ENCODE results near the gene ITGAD. TPM values are rescaled to one million over a fixed set of nuclear protein-coding genes. Genes with fewer than 3 reads are reported as not detected.
"Not testable (repeated sequence)": the region's sequence is repeated elsewhere in the genome, so short reads cannot be mapped to it uniquely, and the experiment has no call there.

ITGAD gene
- total RNA-seq, 1 experiment from 2014 or later: 0.05 TPM

- no peak for DNase-seq (ENCODE audit: low read depth)
Observed at GRCh38 chr16:31429796-31430195, 36.7 kb downstream of the ITGAD start.

GRCh38 chr16:31430380-31431052 is 37.4 kb downstream of the ITGAD start:
- DNase-seq (ENCODE audit: low read depth): no peak

DNA sequence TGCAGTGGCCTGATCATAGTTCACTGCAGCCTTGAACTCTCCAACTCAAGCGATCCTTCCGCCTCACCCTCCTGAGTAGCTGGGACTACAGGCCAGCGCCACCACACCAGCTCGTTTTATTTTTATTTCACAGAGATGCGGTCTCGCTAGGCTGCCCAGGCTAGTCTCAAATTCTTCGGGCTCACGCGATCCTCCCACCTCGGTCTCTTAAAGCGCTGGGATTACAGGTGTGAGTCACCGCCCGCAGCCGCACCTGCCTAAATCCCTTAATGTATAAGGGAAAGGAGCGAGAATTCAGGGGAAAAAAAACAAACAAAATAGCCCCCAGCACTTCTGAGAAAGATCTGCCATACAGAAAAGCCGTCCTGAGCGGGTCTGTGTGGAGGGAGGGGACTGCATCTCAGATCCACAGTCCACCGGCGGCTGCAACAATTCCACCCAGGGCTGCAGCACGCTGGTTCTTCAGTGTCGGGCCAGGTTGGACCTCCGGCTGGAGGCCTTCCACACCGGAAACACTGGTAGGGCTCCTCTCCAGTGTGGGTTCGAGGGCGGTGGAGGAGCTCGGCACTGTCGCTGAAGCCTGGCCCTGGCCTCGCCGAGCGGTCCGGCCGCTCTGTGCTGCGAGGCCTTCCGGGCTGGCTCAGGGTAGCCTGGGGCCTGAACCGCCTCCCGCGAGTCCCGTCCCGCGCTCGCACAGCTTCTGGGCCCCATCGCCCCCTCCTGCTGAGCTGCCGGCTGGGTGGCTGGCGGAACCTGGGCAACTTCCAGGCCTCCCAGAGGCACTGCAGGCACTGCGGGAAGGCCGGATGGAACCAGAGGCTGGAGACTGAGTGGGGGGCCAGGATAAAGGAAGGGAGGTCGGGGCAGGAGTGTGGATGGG is 42.4 kb downstream of the ITGAD start:
- DNase-seq (ENCODE audit: low read depth): no peak

DNA sequence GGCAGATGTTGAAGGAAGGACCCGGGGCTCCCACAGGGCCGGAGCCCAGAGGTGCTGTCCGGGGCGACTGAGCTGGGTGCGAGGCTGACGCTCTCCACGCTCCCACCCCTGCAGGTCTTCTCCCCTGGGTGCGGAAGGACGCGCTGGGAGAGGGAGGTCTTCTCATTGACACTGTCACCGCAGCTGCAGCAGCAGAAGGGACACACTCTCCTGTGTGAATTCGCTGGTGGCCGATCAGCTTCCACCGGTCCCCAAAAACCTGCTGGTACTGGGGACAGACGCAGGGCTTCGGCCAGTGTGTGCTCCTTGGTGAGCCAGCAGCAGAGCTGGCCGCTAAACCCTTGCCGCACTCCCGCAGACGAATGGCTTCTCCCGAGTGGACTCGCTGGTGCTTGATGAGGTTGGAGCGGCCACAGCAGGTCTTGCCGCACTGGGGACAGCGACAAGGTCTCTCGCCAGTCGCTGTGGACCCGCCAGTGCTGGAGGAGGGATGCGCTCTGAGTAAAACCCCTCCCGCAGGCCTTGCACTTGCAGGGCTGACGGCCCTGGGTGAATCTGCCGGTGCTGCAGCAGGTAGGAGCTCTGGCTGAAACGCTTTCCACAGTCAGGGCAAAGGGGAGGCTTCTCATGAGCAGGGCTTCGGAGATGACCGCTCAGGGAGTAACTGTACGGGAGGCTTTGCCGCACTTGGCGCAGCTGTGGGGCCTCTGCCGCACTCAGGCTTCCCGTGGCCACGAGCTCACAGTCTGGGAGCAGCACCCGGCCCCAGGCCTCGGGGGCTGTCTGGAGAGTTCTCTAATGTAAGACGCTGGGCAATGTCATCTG is 43.3 kb downstream of the ITGAD start:
- DNase-seq (ENCODE audit: low read depth): no peak

DNA sequence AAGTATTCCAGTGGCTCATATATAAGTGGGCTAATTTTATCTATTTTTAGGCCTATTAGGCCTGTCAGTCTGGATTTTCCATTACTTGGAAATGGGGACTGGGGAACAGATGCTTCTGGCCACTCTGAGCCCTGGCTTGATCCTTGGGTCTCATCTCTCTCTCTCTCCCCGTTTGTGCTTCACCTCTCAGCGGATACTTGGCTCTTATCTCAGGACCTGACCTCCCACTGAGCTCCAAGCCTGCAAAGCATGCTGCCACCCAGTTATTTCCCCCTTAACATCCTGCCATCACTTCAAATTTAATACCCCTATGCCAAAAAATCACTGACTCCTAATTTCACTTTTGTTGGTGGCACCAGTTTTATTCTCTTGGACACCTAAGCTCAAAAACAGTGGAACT is 45.3 kb downstream of the ITGAD start:
- DNase-seq (ENCODE audit: low read depth): no peak

- DNase-seq (ENCODE audit: low read depth): not testable (repeated sequence)
Observed at GRCh38 chr16:31439023-31439422, 45.9 kb downstream of the ITGAD start.

GRCh38 chr16:31439519-31439918 is 46.4 kb downstream of the ITGAD start:
- DNase-seq (ENCODE audit: low read depth): no peak

GRCh38 chr16:31440516-31441184 is 47.5 kb downstream of the ITGAD start:
- DNase-seq (ENCODE audit: low read depth): no peak

DNA sequence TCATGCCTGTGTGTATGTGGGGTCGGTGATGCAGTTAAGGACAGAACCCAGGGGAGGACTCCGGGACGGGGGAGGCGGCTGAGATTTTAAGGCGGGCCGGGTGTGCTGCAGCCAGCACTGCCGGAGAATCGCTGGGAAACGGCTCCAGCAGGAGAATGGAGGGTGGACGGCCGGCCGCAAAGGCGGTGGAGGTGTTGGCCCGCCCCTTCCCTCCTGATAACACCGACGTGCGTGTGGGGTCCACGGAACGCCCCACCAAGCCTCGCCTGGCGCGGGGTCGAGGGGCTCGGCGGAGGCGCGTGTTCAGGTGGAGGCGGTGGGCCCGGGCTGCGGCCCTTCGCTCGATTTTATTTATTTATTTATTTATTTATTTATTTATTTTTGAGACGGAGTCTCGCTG is 48.8 kb downstream of the ITGAD start:
- no peak for DNase-seq (ENCODE audit: low read depth)

GRCh38 chr16:31445931-31446330 is 52.8 kb downstream of the ITGAD start:
- DNase-seq (ENCODE audit: low read depth): not testable (repeated sequence)

DNA sequence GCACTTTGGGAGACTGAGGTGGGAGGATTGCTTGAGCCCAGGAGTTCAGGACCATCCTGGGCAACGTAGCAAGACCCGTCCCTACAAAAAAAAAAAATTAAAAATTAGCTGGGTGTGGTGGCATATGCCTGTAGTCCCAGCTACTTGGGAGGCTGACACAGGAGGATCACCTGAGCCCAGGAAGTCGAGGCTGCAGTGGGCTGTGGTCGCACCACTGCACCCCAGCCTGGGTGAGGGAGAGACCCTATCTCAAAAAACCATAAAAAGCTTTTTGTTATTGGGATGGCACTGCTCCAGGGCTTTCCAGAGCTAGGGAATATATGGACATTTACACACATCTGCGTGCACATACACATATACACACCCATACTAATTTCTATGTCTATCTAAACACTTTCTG is 58.1 kb downstream of the ITGAD start:
- DNase-seq (ENCODE audit: low read depth): no peak

- peak; percentile 69 for DNase-seq (ENCODE audit: low read depth)
Observed at GRCh38 chr16:31451681-31452351, 58.7 kb downstream of the ITGAD start.

DNA sequence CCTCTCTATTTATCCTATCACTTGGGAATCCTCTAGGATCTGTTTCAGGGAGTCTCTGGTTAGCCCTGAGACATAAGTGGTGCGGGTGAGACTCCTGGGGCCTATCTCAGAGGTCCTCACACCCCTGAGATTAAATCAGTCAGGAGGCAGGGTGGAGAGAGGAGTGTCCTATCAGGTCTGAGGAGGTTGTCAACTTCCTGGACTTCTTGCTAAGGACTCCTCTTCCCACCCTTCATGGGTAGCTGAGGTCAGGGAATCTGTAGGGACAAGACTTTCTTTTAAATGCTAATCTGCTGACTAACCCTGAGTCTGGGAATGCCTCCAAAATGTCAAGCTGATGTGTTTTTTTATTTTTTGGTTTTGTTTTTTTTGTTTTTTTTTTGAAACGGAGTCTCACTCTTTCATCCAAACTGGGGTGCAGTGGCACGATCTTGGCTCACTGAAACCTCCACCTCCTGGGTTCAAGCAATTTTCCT is 59.5 kb downstream of the ITGAD start:
- peak; percentile 95 for DNase-seq (ENCODE audit: low read depth)

DNA sequence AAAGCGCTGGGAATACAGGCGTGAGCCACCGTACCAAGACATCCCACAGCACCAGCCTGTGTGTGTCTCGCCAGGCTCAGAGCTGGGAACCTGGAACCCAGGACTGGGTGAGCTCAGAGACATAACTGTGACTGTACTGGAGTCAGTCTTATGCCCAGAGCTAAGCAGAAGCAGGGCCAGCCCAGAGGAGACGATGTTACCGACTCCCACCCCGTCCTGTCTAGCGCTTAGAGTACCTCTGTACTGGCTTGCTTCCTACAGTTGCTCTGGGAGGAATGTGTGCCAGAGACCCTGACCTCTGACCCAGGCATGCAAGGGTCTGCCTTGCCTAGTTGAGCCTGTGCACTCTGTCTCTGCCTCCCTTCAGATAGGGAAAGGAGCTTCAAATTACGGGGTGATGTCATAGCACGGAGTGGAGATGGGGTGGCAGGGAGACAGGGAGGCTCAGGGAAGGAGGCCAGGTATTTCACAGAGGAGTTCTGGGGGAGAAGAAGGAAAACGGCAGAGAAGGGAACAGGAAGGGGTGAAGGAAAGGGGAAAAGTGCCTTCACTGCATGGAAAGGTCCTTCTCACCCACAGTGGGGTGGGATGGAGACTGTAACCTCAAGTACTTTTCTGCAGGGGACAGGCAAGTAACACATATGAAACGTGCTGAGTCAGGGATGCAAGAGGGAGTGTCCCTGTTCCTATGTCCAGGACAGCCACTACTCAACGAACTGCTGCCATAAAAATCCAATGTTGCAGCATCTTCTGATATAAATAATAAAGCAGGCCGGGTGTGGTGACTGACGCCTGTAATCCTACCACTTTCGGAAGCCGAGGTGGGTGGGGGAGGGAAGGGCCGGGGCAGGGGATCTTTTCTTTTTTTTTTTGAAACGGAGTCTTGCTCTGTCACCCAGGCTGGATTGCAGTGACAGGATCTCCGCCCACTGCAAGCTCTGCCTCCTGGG is 60.4 kb downstream of the ITGAD start:
- DNase-seq (ENCODE audit: low read depth): peak; percentile 82

DNA sequence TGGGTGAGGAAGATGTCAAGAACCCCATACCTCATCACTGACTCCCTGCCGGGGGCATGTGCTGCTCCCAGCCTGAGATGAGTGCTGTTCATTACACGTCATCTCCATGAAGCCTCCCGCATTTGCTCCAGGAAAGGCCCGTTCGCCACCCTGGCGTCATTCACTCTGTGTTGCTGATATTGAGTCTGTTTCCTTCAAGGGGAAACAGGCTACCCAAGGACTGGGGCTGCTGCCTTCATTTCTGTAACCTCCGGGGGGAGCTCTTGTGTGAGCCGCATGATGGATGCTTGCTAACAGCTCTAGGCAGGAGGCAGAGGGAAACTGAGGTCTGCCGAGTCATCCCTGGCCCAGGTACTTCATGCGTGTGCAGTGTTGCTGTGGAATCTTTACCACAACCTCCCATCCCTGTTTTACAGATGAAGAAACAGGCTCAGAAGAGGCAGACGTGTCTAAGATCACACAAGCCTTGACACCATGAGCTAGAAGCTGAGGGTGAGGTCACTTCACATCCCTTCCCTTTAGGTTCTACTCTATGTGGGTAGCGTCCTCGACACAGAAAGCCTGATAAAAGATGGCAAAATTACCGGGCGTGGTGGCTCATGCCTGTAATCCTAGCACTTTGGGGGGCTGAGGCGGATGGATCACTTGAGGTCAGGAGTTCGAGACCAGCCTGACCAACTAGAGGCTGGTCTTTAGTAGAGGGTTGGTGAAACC is 62.6 kb downstream of the ITGAD start:
- peak; percentile 27 for DNase-seq (ENCODE audit: low read depth)

GRCh38 chr16:31456988-31457360 is 63.8 kb downstream of the ITGAD start:
- no peak for DNase-seq (ENCODE audit: low read depth)

DNA sequence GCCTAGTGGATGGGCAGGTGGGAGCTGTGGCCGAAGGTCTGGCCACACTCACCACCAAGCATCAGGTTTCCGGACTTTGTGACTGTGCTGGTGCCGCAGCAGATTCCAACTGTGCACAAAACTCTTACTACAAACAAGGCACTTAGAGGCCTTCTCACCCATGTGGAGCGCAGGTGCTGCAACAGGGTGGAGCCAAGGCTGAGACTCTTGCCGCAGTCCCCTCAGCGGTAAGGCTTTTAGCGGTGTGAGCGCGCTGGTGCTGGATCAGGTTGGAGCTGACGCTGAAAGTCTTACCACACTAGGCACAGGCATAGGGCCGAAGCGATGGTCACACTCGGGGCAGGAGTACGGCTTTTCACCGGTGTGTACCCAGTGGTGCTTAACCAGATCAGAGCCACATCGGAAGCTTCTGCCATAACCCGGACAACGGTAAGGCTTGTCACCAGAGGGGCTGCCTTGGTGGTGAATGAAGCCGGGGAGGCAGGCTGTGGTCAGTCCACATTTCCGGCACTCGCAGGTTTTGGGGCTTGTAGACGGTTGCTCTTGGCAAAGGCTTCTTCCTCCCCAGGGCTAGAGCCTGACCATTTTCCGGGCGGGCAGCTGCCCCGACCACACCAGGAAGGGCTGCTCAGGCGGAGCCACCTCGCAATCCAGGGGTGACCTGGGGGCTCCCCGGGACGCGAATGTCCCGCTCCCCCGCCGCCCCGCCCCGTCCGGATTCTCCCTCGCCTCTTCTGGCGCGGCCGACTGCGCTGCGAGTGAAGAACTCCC is 65.1 kb downstream of the ITGAD start:
- DNase-seq (ENCODE audit: low read depth): peak; percentile 69
